IPS DF 19.7 (cell line): ENCODE measurements around the gene DLG3.

Source experiments
- DNase-seq: peaks from one replicate; pipeline ENCODE4 v3.0.0-alpha.2; 2013; ENCODE audit warnings: low read depth, low spot score

Gene DLG3

GRCh38 chrX:70525733-70526132, 81.1 kb downstream of the DLG3 start:
- no peak for DNase-seq

GRCh38 chrX:70527053-70527452, 82.4 kb downstream of the DLG3 start:
- DNase-seq: no peak

GRCh38 chrX:70527610-70528345, 83.1 kb downstream of the DLG3 start:
- no peak for DNase-seq

GRCh38 chrX:70535198-70535597, 90.6 kb downstream of the DLG3 start:
- DNase-seq: no peak

GRCh38 chrX:70549429-70549828, 104.8 kb downstream of the DLG3 start:
- DNase-seq: no peak

GRCh38 chrX:70552130-70552704, 107.6 kb downstream of the DLG3 start:
- no peak for DNase-seq

- DNase-seq: no peak
Measured at GRCh38 chrX:70553516-70553915, 108.9 kb downstream of the DLG3 start.

GRCh38 chrX:70554081-70554480, 109.4 kb downstream of the DLG3 start:
- no peak for DNase-seq

- DNase-seq: no peak
Measured at GRCh38 chrX:70554523-70554922, 109.9 kb downstream of the DLG3 start.

GRCh38 chrX:70554948-70555347, 110.3 kb downstream of the DLG3 start:
- no peak for DNase-seq
